Measurements from ENCODE around the gene LTA4H.

- TF ChIP-seq CTCF (IDR thresholded peaks at IDR 0.05), result no peak
- TF ChIP-seq POLR2A (IDR thresholded peaks at IDR 0.05), result no peak
Observed at GRCh38 chr12:96083020-96083719, 47.8 kb upstream of the LTA4H start.

Data from esophagus squamous epithelium (tissue), 4 donors.